Loucy (cell line): ENCODE data around the gene EFCAB8.

ENCODE experiments used
- CTCF ChIP-seq: fragments of 200-600 bp; sonication (generic); conservative IDR thresholded peaks from 2 replicates; pipeline ENCODE4 v1.5.1; 2014; ENCODE audit warnings: mild to moderate bottlenecking, antibody characterized with exemption, low read length
- EZH2phosphoT487 ChIP-seq: fragments of 200-600 bp; IDR thresholded peaks from 2 replicates; pipeline ENCODE4 v1.6.1; 2018; ENCODE audit warnings: antibody characterized with exemption, mild to moderate bottlenecking, moderate library complexity, borderline replicate concordance

DNA sequence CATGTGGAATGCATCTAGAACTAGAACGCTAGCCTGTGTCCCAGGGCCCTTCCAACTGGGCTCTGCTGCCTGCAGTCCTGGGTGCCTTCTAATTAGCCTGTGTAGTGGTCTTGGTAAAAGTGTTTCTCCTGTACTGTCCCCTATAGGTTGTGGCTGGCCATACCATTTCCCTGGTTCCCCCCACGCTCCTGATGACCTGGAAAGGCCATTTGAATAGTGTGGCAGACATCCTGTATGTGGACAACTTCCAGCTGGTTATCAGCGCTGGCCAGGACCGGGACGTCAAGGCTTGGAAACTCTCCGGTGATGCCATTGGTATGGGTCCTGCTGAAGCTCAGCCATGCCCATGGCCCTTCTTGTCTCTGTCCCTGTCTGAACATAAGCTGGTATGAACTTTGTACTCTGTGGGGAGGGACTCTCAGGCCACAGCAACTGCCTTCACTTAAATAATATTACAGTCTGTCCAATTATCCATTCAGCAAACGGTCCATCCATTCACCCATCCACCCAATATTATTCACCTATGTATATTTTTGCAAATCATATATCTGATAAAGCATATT, 84.8 kb downstream of the EFCAB8 start:
- no peak for TF ChIP-seq CTCF
- no peak for TF ChIP-seq EZH2phosphoT487
